Fibroblast of peridontal ligament (primary cell): ENCODE results near the gene CT55.
"Not testable (repeated sequence)": the region's sequence is repeated elsewhere in the genome, so short reads cannot be mapped to it uniquely, and the experiment has no call there.

Source experiments
- DNase-seq: peaks from one replicate; pipeline ENCODE4 v3.0.0-alpha.2; 2010; ENCODE audit errors: extremely low read depth

CT55 gene

GRCh38 chrX:135170877-135171519 lies at the start of gene CT55:
CT55 (minus strand) TSS chrX:135171398; CDS start chrX:135171171, 227 bp downstream.
- DNase-seq, result no peak

DNA sequence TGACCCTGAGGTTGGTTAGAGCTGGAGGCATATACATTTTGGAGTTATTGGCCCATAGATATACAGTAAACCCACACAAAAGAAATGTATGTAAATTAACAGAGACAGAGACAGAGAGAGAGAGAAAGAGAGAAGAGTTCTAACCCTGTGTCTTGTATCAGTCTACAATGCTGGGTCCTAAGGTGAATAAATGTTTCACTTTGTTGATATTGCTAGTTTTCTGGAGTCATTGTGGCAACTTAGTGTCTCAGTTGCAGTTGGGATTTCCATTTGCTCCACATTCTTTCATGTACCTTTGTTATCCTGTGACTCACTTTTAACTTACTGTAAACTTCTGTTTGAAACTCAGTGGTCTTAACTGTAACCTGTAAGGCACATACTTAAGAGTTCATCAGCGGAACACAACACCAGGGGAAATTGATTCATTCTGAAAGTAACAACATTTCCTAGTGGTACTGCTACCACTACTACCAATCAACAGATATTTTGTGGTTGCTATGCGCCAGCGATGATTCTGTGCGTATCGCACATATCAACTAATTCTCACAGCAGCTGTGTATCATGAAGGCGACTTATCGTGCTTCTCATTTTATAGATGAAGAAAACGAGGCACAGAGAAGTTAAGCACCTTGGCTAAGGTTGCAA lies 42.1 kb upstream of the CT55 start:
- DNase-seq, result no peak

DNA sequence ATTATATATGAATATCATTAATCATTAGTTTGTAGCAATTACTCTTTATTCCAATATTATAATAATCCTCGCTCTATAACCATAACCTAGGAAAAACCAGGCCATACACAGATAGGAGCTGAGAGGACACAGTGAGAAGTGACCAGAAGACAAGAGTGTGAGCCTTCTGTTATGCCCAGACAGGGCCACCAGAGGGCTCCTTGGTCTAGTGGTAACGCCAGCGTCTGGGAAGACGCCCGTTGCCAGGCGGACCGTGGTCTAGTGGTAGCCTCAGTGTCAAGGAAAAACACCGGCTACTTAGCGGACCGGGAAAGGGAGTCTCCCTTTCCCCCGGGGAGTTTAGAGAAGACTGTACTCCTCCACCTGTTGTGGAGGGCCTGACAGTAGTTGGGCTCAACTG lies 35.2 kb upstream of the CT55 start:
- peak; percentile 0 for DNase-seq

DNA sequence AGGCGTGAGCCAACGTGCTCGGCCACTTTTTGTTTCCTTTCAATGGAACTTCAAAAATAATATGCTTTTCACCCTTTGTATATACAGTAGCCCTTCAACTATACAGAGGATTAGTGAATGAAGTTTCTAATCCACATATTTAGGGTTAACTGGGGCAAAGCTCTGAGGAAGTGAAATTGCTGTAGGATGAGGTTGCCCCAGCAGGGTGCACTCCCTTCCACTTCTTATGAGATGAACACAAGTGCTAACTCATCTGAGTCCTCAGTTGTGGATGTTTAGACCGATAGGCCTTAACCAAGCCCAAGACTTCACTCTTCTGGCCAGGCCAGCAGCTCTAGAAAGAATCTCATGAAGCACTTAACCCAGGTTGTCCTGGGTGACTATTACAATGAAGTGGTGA lies 29.1 kb upstream of the CT55 start:
- no peak for DNase-seq

GRCh38 chrX:135194684-135195083 lies 23.5 kb upstream of the CT55 start:
- DNase-seq, result no peak

DNA sequence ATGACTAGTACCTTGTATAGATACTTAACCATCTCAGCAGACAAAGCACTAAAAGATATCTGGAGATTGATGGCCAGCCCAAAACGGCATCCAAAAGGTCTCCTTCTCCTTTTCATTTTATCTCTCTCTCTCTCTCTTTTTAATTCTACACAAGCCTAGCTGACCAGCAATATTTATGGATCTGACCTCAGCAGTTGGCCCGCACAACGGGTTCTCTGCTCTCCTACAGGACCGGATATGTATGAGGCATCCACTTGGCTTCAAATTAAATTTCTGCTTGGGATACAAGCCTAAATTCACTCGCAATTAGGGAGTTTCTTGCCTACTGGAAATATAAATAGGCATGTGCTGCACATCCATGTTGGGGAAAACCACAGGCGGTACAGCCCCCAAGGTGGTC lies 22.5 kb upstream of the CT55 start:
- no peak for DNase-seq

GRCh38 chrX:135191838-135192237 lies 20.6 kb upstream of the CT55 start:
- DNase-seq, result no peak

DNA sequence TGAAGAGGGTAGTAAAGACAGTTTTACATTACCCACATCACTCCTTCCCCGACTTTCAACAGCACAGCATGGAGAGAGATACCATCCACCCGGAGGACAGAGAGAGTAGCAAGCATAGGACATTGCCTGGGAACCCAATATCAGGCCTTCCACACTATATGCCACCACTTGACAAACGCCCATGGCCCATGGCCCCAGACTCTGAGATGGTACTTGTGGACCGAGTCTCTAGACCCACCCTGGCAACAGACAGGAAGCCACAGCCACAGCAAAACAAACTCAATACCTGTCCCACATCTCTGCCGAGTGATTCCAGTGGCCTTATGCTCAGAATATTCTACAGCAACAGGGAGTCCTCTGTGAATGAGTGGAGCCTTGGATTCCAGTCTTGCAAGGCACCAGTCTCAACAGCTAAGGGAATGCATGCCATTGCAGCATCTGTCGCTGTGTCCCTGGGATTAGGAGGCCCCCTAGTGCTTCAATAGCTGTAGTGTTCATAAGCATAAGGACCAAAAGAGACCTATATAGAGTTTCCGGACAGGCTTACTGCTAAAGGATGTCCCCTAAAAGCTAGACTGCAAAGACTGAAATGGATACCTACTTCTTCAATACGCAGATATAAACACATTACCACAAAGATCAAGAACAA lies 14.7 kb upstream of the CT55 start:
- DNase-seq, result peak; percentile 40

GRCh38 chrX:135178636-135179035 lies 7.4 kb upstream of the CT55 start:
- DNase-seq, result no peak

GRCh38 chrX:135170468-135170867 lies 730 bp downstream of the CT55 start:
- no peak for DNase-seq

DNA sequence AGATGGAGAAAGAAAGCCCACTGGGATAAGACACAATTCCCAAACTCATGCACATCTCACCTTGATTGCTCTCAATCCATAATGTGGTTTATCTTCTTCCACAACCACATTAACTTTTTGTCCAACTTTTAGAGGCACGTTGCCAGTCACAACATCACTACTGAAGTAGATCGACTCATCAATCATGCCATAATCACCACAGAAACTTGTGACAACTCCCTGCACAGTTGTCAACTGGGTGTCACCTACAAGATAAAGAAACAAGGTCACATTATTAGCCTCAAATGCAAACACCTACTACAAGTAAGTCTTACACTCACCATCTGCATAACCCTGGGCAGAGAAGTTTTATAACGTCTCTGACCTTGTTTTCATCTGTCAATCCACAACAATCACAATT lies 1.7 kb downstream of the CT55 start:
- not testable (repeated sequence) for DNase-seq

DNA sequence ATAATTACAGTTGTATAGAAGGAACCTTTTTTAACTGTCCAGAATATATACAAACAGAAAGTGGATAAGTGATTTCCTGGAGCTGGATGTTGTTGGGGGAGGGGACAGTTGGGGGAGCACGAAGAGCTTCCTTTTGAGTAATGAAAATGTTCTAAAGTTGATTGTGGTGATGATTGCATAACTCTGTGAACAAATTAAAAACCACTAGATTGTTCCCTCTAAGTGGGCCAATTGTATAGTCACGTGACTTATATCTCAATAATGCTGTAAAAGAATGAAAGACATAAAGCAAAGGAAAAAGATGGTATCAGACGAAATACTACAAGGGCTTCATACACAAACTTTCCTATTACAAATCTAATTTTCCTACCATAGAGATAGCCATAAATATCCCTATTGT lies 2.7 kb downstream of the CT55 start:
- no peak for DNase-seq

DNA sequence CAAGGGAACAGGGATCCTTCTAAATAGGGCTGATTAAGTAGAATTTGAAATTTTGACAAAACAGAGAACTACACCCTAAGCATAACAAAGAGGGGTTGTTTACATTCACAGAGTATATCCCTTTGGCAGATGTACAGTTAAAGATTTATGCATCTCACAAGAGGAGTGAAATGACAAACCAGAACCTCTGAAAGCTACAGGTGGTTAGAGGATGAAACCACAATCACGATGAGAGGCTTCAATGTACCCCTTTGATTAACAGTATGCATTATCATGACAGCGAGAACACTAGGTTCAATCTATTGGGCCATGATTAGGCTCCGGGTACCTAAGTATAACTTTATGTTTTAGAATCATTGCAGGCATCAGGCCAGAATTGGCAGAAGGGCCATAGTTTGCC lies 16.5 kb downstream of the CT55 start:
- not testable (repeated sequence) for DNase-seq

DNA sequence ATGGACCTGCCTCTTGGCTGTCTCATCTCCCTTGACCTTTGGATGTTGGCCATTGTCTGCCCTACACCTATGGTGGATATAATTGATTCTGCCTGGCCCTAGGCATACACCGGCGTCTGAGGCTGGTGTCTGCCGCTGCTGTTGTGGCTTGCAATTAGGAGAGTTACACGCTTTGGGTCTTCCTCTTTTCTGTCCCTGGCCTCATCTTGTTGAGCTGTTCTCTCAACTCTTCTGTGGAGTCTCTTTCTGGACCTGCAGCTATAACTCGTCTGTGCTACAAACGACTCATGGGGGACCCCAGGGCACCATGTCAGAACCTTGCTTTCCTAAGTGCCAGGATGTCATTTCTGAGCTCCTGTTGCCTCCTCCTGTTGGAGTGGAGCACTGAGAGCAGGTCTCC lies 45.1 kb downstream of the CT55 start:
- not testable (repeated sequence) for DNase-seq

DNA sequence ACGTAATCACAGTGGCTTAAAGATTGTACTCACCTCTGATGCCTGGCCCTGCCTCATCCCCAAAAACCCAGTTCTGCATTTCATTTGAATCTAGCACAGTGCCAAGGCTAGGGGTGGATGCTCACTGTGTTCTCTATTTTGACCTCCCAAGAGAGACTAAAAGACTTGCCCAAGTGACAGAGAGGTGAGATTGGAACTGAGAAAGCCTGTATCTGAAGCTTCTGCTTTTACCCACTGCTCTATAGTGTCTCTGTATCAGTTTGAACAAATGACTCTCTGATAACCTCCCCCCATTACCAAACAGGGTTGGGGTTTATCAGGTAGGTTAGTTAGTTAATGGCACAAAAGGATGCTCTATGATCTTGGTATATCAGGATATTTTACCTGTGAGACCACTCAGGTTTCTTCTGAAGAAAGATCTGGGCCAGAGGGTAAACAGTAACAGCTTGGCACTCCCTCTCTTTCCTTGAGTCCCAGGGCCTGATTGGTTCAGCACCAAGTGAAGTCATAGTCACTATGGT lies 51.1 kb downstream of the CT55 start, which contains the start of gene ETDB:
TSS of gene ETDB (minus strand) at position 471 of the 521 bp plus-strand sequence. CDS start 1,265 bp downstream, outside the sequence.
- DNase-seq, result not testable (repeated sequence)

GRCh38 chrX:135116064-135116463 lies 55.1 kb downstream of the CT55 start:
- not testable (repeated sequence) for DNase-seq

DNA sequence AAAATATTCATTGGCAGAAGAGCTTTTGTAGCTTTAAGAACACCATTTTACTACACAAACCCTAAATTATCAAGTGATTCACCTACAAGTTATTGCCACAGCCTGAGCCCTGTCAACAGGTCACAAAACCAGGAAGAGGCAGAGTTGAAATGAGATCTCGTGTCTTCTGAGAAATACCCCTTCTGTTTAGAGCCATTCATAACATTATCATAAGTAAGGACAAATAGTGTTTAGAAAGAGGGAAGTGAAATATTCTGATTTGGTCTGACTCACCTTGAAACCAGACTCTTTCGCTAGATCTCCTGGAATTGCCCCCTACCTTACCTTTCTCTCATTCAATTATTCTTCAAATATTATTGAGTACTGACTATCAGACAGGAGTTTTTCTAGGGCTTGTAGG lies 56.8 kb downstream of the CT55 start:
- DNase-seq, result no peak

GRCh38 chrX:135112743-135113142 lies 58.5 kb downstream of the CT55 start:
- no peak for DNase-seq

DNA sequence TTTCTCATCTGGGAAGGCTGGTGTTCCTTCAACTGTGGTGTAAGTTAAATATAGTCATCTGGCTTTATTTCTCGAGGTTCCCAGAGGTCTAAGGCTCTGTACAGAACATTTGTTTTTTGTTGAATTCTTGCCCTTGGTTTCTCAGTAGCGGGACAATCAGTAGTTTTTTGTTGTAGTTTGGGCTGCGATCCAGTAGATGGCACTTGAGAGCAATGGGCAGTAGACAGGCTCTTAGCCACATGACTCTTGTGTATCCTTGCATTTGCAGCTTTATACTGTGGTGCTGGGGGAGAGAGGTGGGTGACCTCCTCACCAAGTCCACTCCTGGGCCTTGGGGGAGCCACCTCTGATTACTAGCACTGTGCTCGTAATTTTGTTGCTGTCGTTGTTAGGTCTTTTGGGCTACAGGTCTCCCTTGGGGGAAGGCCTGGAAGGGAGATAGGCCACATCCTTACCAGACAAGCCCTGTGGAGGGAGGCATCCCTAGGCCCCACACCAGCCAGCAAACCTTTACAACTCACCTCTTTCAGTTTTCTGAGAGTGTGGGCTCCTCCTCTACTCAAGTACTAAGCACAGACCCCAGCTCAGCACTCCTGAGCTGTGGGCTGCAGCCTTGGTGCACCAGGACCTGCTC lies 59.0 kb downstream of the CT55 start:
- DNase-seq, result peak; percentile 38

DNA sequence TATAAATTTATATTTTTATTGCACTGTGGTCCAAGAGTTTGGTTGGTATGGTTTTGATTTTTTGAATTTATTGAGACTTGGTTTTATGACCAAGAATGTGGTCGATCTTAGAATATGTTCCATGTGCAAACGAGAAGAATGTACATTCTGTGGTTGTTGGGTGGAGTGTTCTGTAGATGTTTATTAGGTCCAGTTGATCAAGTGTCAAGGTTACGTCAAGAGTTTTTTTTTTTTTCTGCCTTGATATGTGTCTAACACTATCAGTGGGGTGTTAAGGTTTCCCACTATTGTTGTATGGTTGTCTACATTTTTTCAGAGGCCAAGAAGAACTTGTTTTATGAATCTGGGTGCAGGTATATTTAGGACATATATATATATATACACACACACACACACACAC lies 61.6 kb downstream of the CT55 start:
- DNase-seq, result no peak
